ENCODE results near the gene HAUS8. TPM values are rescaled to one million over a fixed set of nuclear protein-coding genes. Genes with fewer than 3 reads are reported as not detected.

Gene HAUS8
- total RNA-seq, 2 donors from 2014 or later: 1.6 to 2.3 TPM

DNA sequence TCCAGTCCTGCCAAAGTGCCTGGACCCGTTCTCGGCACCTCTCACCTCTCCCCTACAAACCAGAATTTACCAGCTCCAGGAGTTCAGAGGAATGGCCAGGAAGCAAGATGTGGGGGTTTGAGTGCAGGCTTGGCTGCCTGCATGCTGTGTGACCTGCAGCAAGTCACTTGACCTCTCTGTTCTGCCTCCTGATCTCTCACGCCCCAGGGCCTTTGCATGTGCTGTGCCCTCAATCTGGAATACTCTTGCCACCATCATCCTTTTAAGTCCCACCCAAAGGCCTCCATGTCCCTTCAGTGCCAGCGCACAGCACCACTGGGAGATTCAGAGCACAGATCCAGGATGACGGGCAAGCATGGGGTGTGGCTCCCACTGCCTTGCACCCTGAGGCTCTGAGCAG, 43.7 kb upstream of the HAUS8 start:
- Histone ChIP-seq H3K9me3 (no peaks in the 10 kb centered on the region), H3K27me3 (no peaks in the 10 kb centered on the region), H3K27ac (no peak overlapping the region), H3K4me1 (no peaks in the 10 kb centered on the region), H3K4me3 (no peak overlapping the region), H3K36me3 (replicated peaks in 1 of 2; ENCODE audit: insufficient read depth in 1 of 2, low read depth in 2 of 2) (no peaks in the 10 kb centered on the region)
- WGBS, 2 donors: 88 to 92% methylated on average over 4 to 5 of the region's 5 CpGs
- intact Hi-C loops (cut with DNase I): no loop called here
- no peak for TF ChIP-seq POLR2A (IDR thresholded peaks at IDR 0.05)
- TF ChIP-seq, protein P1, sequence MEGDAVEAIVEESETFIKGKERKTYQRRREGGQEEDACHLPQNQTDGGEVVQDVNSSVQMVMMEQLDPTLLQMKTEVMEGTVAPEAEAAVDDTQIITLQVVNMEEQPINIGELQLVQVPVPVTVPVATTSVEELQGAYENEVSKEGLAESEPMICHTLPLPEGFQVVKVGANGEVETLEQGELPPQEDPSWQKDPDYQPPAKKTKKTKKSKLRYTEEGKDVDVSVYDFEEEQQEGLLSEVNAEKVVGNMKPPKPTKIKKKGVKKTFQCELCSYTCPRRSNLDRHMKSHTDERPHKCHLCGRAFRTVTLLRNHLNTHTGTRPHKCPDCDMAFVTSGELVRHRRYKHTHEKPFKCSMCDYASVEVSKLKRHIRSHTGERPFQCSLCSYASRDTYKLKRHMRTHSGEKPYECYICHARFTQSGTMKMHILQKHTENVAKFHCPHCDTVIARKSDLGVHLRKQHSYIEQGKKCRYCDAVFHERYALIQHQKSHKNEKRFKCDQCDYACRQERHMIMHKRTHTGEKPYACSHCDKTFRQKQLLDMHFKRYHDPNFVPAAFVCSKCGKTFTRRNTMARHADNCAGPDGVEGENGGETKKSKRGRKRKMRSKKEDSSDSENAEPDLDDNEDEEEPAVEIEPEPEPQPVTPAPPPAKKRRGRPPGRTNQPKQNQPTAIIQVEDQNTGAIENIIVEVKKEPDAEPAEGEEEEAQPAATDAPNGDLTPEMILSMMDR (IDR thresholded peaks at IDR 0.05): no peak
- DNase-seq (no peak), ATAC-seq (no peak)

DNA sequence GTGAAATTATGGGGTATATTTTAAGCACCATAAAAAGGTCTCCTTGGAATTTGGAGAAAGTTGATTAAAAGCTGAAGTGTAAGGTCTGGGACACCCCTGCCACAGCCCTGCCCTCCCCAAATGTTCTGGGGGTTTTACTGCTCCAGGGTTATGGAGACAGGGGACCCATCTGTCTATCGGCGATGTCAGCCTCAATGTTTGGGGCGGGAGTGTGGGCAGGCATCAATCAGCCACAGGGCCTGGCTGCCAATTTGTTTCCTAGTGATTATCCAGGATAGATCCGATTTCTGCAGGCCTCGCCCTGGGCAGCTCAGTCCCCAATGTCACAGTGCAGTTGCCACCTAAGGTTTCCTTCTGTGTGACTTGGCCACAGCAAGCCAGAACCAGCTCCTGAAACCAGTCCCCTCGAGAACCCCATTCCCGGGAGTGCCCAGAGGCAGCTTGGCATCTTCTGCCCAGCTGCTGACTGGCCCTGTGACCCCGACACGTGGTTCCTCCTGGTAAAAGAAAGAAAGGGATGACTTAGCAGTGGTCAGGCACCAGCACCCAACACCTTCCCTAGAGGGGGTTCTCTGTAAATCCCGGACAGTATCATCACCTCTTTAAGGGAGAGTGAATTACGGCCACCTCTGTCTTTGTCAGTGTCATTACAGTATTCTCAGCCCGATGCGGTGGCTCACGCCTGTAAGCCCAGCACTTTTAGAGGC, 41.9 kb upstream of the HAUS8 start:
- no peak overlapping the region for H3K4me3 ChIP-seq
- H3K9me3 ChIP-seq: no peaks in the 10 kb centered on the region
- DNase-seq (no peak), ATAC-seq (no peak)
- H3K27me3 ChIP-seq: no peaks in the 10 kb centered on the region
- no peak for TF ChIP-seq POLR2A (IDR thresholded peaks at IDR 0.05)
- TF ChIP-seq, protein P1 (IDR thresholded peaks at IDR 0.05): no peak
- no peak overlapping the region for H3K27ac ChIP-seq
- H3K4me1 ChIP-seq: no peaks in the 10 kb centered on the region
- no peaks in the 10 kb centered on the region for H3K36me3 ChIP-seq (replicated peaks in 1 of 2; ENCODE audit: insufficient read depth in 1 of 2, low read depth in 2 of 2)
- intact Hi-C loops (cut with DNase I): no loop called here
- 82 to 86% methylated on average over 7 to 14 of the region's 14 CpGs for WGBS, 2 donors

DNA sequence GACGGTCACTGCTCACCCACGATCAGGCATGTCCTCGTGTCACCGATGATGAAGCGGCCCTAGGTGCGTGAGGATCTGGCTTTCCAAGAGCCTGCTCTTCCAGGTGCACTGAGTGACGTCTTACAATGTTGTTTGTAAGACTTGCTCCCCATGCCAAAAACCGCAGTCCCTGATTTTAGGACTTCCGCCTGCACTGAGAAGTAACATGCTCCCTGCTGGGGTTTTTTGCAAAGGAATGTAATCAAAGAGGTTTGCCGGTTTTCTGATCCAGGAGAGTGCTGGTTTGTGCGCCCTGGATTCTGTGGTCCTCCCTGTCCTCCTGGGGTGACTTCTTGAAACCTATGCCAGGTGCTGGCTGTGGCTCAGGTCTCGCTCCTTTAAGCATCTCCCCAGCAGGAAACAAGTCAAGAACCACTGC, 39.2 kb upstream of the HAUS8 start:
- no peaks in the 10 kb centered on the region for H3K36me3 ChIP-seq (replicated peaks in 1 of 2; ENCODE audit: insufficient read depth in 1 of 2, low read depth in 2 of 2)
- whole genome bisulfite sequencing, 2 donors: 81 to 90% methylated on average over 8 to 11 of the region's 12 CpGs
- no peak for TF ChIP-seq POLR2A (IDR thresholded peaks at IDR 0.05)
- TF ChIP-seq, protein P1 (IDR thresholded peaks at IDR 0.05): no peak
- H3K9me3 ChIP-seq: no peaks in the 10 kb centered on the region
- H3K27ac ChIP-seq: no peak overlapping the region
- no peak overlapping the region for H3K4me3 ChIP-seq
- DNase-seq: no peak
- no peaks in the 10 kb centered on the region for H3K27me3 ChIP-seq
- intact Hi-C loops (cut with DNase I): no loop called here
- H3K4me1 ChIP-seq: no peaks in the 10 kb centered on the region
- no peak for ATAC-seq

DNA sequence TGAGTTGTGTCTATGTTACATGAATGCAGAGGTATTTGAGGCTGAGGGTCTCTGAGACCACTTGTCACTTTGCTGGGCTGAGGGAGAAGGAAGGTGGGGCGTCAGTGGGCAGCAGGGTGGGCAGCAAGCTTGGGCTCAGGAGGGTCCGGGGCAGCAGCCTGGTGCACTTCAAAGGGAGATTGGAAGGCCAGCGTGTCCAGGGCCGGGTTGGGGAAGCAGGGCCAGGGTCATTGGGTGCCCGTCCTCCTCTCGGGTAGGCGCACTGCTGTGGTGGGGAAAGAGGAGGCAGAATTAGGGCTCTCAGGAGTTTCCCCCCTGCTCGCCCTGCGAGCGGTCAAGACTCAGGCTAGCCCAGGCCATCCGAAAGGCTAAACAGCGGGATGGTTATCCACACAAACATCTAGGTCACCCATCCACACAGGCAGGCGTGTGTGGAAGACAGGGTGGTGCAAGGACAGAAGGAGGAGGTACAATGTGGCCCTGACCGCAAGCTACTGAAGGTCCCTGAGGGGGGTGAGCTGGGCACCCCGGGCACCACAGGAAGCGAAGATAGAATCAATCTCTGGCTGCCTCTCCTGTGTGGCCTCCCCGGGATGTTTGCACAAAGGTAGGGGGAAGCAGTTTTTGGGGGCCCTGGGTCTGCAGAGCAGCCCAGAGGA, 38.0 kb upstream of the HAUS8 start:
- TF ChIP-seq, protein P1 (IDR thresholded peaks at IDR 0.05): no peak
- TF ChIP-seq POLR2A (IDR thresholded peaks at IDR 0.05): no peak
- H3K9me3 ChIP-seq: no peaks in the 10 kb centered on the region
- H3K4me1 ChIP-seq: peaks cover 4% of the 10 kb centered on the region
- no peaks in the 10 kb centered on the region for H3K27me3 ChIP-seq
- no peaks in the 10 kb centered on the region for H3K36me3 ChIP-seq (replicated peaks in 1 of 2; ENCODE audit: insufficient read depth in 1 of 2, low read depth in 2 of 2)
- intact Hi-C loops (cut with DNase I): no loop called here
- H3K4me3 ChIP-seq: no peak overlapping the region
- 81 to 90% methylated on average over 15 to 16 of the region's 17 CpGs for WGBS, 2 donors
- no peak overlapping the region for H3K27ac ChIP-seq
- ATAC-seq (no peak), DNase-seq (no peak)

Data from body of pancreas (tissue), 4 donors.